ENCODE measurements around the gene SGCD. TPM values are rescaled to one million over a fixed set of nuclear protein-coding genes. Genes with fewer than 3 reads are reported as not detected.

The SGCD gene
- total and polyA plus RNA-seq, 2 of the 4 experiments (the other 2 are of a cell fraction), result 5.8 to 10.6 TPM

GRCh38 chr5:156799171-156799570 is 472.2 kb downstream of the SGCD start:
- WGBS, 2 experiments (ENCODE audit: extremely low coverage in 2 of 2, insufficient read length in 1 of 2), result no CpG with 5 or more reads among the region's 1 CpG
- H3K56ac ChIP-seq (ENCODE audit: extremely low read depth, insufficient read depth, low read length), result no peak overlapping the region
- no peak overlapping the region for H3K18ac ChIP-seq (ENCODE audit: low read depth, low read length)
- H2AK9ac ChIP-seq (replicated peaks; ENCODE audit: low read depth, low read length, poor library complexity), result no peak overlapping the region
- no peak overlapping the region for H2AFZ ChIP-seq (replicated peaks; ENCODE audit: low read length, poor library complexity)
- no peak overlapping the region for H3K4ac ChIP-seq (ENCODE audit: low read depth, low read length)
- no peak overlapping the region for H3K23ac ChIP-seq (ENCODE audit: low read depth, low read length)
- no peaks in the 10 kb centered on the region for H3K4me1 ChIP-seq (ENCODE audit: control insufficient read depth, insufficient read depth, low read length)
- ChIA-PET CTCF (interaction anchor here (0.8 kb wide), 1 partner anchor 417 kb away, joined by 3 read pairs; no protein-coding TSS in a partner anchor), POLR2A (ENCODE audit: unreplicated experiment) (no interaction called here)
- no peak overlapping the region for H4K8ac ChIP-seq (ENCODE audit: low read depth in 2 of 2, low read length in 2 of 2)
- no peak overlapping the region for H2BK15ac ChIP-seq (ENCODE audit: low read depth, low read length)
- H2BK120ac ChIP-seq (ENCODE audit: low read depth, low read length), result no peak overlapping the region
- H4K5ac ChIP-seq (ENCODE audit: low read depth, low read length), result no peak overlapping the region
- H2BK20ac ChIP-seq (ENCODE audit: low read depth, low read length), result no peak overlapping the region
- no TSS peak for BruUV-seq (replicated peaks)
- no peak for ATAC-seq (ENCODE audit: low read depth)
- no peaks in the 10 kb centered on the region for H3K27me3 ChIP-seq (ENCODE audit: control insufficient read depth, insufficient read depth, low read length)
- H3K9ac ChIP-seq (ENCODE audit: low read depth, low read length), result no peak overlapping the region
- no peak overlapping the region for H3K14ac ChIP-seq (replicated peaks; ENCODE audit: low read depth, low read length)
- H3K27ac ChIP-seq (ENCODE audit: insufficient read depth, low read length), result no peak overlapping the region
- no peaks in the 10 kb centered on the region for H3K9me3 ChIP-seq (ENCODE audit: control insufficient read depth, insufficient read depth, low read length)
- H2AK5ac ChIP-seq (ENCODE audit: low read depth, low read length), result no peak overlapping the region
- H4K91ac ChIP-seq (ENCODE audit: insufficient read depth, low read depth, low read length), result no peak overlapping the region
- no peaks in the 10 kb centered on the region for H4K20me1 ChIP-seq (ENCODE audit: insufficient read depth, low read length)
- in situ Hi-C loops (cut with MboI; ENCODE audit: low sequenced_read_pairs) (no loop called here), dilution Hi-C loops (cut with HindIII; ENCODE audit: low sequenced_read_pairs, unreplicated experiment) (no loop called here), intact Hi-C loops (cut with micrococcal nuclease) (no loop called here)
- H3K4me2 ChIP-seq (ENCODE audit: low read depth, low read length), result no peak overlapping the region; the same call in 1 of the 2 replicates
- no peaks in the 10 kb centered on the region for H3K36me3 ChIP-seq (ENCODE audit: control insufficient read depth, insufficient read depth, low read length)
- TF ChIP-seq NFE2L2 (IDR thresholded peaks at IDR 0.05; ENCODE audit: low read depth, low read length) (no peak), RFX5 (IDR thresholded peaks at IDR 0.05; ENCODE audit: low read depth, low read length) (no peak), BHLHE40 (IDR thresholded peaks at IDR 0.05; ENCODE audit: low read depth, low read length) (no peak), RCOR1 (IDR thresholded peaks at IDR 0.05; ENCODE audit: insufficient replicate concordance, low read length) (no peak), MXI1 (IDR thresholded peaks at IDR 0.05; ENCODE audit: borderline replicate concordance, low read depth, low read length) (no peak), MAZ (IDR thresholded peaks at IDR 0.05; ENCODE audit: borderline replicate concordance, low read depth, low read length) (no peak), MAFK (IDR thresholded peaks at IDR 0.05; ENCODE audit: low read depth, low read length) (no peak), RAD21 (IDR thresholded peaks at IDR 0.05; ENCODE audit: low read length) (no peak)
- no peaks in the 10 kb centered on the region for H3K9me1 ChIP-seq (ENCODE audit: insufficient read depth, low read length)
- DNase-seq, result no peak
- no peak overlapping the region for H3K4me3 ChIP-seq (ENCODE audit: insufficient read depth, low read depth, low read length)
- no peak overlapping the region for H2BK5ac ChIP-seq (ENCODE audit: low read depth, low read length, poor library complexity, severe bottlenecking)
- no peaks in the 10 kb centered on the region for H3K79me1 ChIP-seq (ENCODE audit: low read depth in 1 of 2, low read length in 2 of 2)

Measured in IMR-90 (cell line).